ENCODE results near the gene HERPUD2. TPM values are rescaled to one million over a fixed set of nuclear protein-coding genes. Genes with fewer than 3 reads are reported as not detected.
"Not testable (repeated sequence)": the region's sequence is repeated elsewhere in the genome, so short reads cannot be mapped to it uniquely, and the experiment has no call there.

The HERPUD2 gene
- total RNA-seq, 1 donor from 2014 or later: 25.9 TPM

GRCh38 chr7:35681231-35682029 lies 13.5 kb downstream of the HERPUD2 start:
- no peak for DNase-seq (ENCODE audit: low spot score)

- no peak for DNase-seq (ENCODE audit: low spot score)
Observed at GRCh38 chr7:35680403-35681013, 14.4 kb downstream of the HERPUD2 start.

DNA sequence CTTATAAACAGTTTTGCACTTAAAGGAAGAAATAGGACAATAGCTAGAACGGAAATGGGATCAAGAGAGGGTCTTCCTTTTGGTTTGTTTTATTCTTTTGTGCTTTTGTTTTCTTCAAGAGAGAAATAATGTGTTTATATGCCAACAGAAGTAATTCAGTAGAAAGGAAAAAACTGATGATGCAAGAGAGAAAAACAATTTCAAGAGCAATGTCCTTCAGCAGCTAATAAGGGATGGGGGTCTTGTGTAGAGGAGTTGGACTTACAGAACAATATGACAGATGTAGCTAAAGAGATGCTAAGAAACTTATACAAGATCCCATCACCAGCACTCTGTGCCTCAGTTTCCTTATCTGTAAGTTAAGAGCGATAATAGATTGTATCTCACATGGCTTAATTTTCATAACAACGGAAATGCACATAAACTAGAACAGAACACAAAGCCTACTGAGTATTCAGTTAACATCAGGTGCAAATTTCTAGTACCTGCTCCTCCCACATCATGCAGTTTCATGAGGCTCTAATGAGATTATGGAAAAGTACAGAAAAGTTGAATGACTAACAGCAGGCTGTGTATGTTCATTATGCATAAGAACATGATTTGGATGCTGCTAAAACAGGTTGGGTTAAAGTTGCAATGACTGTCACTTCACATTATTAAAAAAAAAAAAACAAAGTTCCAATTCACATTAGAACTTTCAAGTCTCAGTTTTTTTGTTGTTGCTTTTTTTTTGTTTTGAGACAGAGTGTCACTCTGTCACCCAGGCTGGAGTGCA lies 17.2 kb downstream of the HERPUD2 start:
- no peak for DNase-seq (ENCODE audit: low spot score)

- no peak for DNase-seq (ENCODE audit: low spot score)
Observed at GRCh38 chr7:35676211-35676610, 18.7 kb downstream of the HERPUD2 start.

GRCh38 chr7:35670856-35671569 lies 23.9 kb downstream of the HERPUD2 start:
- no peak for DNase-seq (ENCODE audit: low spot score)

- not testable (repeated sequence) for DNase-seq (ENCODE audit: low spot score)
Observed at GRCh38 chr7:35660411-35660810, 34.5 kb downstream of the HERPUD2 start.

- no peak for DNase-seq (ENCODE audit: low spot score)
Observed at GRCh38 chr7:35658606-35659201, 36.2 kb downstream of the HERPUD2 start.

GRCh38 chr7:35657125-35657524 lies 37.8 kb downstream of the HERPUD2 start:
- no peak for DNase-seq (ENCODE audit: low spot score)

DNA sequence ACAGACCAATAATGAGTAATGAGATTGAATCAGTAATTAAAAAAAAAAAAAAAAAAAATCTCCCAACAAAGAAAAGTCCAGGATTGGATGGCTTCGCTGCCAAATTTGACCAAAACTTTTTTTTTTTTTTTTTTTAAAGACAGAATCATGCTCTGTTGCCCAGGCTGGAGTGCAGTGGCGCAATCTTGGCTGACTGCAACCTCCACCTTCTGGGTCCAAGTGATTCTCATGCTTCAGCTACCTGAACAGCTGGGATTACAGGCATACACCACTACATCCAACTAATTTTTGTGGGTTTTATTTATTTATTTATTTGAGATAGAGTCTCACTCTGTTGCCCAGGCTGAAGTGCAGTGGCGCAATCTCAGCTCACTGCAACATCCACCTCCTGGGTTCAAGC lies 40.4 kb downstream of the HERPUD2 start:
- not testable (repeated sequence) for DNase-seq (ENCODE audit: low spot score)

DNA sequence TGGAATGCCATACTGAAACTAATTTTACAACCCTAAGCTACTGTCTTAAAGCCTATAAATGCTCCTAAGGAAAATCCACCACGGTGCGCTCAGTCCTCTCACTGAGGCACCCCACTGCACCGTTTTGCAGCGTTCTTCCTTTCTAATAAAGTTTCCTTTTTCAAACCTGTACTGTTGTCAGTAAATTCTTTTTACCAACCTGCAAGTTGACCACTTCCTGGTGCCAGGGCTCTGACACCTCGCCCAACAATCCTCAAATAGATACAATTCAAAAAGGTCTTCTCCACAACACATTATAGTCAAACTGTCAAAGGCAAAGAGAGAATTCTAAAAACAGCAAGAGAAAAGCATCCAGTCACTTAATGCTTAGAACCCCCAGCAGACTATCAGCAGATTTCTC lies 42.8 kb downstream of the HERPUD2 start:
- no peak for DNase-seq (ENCODE audit: low spot score)

- no peak for DNase-seq (ENCODE audit: low spot score)
Observed at GRCh38 chr7:35650751-35651150, 44.2 kb downstream of the HERPUD2 start.

DNA sequence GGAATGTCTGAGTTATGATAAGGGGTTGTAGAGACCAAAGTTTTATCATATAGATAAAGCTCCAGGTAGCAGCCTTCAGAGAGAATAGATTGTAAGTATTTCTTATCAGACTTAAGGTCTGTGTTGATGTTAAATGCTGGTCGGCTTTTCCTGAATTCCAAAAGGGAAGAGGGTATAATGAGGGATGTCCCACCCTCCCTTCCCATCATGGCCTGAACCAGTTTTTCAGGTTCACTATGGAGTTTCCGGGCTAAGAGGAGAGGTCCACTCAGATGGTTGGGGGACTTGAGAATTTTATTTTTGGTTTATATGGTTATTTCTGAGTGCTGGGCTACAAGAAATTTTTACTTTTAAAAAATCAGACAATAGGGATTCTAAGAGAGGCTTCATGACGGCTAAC lies 45.2 kb downstream of the HERPUD2 start:
- DNase-seq (ENCODE audit: low spot score): no peak

GRCh38 chr7:35648367-35648766 lies 46.6 kb downstream of the HERPUD2 start:
- no peak for DNase-seq (ENCODE audit: low spot score)

- DNase-seq (ENCODE audit: low spot score): no peak
Observed at GRCh38 chr7:35647171-35647574, 47.8 kb downstream of the HERPUD2 start.

DNA sequence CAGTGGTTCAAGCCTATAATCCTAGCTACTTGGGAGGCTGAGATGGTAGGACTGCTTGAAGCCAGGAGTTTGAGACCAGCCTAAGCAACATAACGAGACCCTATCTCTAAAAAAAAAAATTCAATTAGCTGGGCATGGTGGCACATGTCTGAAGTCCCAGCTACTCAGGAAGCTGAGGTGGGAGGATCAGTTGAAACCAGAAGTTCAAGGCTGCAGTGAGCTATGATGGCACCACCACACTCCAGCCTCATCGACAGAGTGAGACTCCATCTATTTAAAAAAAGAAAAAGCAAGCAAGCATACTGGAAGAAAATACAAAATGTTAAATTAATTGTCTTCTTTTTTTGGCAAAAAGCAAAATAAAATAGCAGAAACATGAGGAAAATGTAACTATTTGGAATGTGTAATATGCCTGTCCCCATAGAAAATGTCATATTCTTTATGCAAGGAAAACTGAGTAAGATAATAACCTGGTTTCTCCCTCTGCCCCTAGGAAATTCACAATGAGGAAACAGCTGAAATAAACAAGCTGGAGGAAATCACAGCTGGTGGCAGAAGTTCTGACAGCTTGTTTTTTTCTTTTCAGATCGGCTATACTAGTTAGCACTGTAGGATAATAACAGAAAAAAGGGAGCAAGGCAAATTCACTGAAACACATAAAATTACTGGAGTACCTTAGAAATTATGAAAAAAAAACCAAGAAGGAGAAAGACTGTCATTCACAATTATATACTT lies 48.5 kb downstream of the HERPUD2 start:
- DNase-seq (ENCODE audit: low spot score): no peak

- no peak for DNase-seq (ENCODE audit: low spot score)
Observed at GRCh38 chr7:35645691-35646090, 49.2 kb downstream of the HERPUD2 start.

DNA sequence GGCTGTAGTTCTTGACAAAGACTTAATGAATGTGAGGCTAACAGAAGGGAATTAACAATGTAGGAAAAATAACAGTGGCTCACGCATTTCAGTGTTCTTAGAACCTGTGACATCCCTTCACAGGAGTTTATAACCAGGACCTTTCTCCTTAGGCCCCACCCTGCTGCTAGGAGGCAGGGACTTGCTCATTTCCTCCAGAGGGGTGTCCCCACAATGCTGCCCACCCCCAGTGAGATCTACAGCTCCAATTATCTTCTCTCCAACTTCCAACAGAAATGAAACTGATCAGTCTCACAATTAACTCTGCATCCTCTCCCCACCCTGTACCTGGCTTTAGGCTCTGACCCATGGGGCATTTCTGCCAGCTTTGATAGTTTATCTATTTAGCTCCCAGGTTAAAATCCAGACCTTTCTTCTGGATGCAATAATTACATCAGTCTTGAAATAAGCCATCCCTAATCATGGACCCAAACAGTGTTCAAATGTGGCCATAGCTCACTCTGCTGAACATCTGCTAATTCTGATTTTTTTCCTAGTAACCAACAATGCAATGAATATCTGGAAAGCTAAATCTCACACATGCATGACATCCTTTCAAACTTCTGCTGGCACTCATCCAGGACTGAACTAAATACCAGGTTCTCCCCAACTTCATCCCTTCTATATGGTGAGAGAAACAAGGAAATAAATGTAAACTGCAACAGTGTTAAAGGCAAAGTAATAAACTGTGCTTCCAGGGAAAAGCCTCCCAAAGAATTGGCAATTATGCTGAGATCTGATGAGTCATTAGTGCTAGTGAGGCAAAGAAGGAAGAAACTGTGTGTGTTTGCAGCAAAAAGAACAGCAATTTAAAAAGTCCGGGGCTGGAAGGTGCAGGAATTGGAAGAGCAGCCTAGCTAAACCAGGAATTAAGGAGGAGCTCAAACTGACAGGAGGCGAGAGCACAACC lies 64.6 kb downstream of the HERPUD2 start:
- no peak for DNase-seq (ENCODE audit: low spot score)

DNA sequence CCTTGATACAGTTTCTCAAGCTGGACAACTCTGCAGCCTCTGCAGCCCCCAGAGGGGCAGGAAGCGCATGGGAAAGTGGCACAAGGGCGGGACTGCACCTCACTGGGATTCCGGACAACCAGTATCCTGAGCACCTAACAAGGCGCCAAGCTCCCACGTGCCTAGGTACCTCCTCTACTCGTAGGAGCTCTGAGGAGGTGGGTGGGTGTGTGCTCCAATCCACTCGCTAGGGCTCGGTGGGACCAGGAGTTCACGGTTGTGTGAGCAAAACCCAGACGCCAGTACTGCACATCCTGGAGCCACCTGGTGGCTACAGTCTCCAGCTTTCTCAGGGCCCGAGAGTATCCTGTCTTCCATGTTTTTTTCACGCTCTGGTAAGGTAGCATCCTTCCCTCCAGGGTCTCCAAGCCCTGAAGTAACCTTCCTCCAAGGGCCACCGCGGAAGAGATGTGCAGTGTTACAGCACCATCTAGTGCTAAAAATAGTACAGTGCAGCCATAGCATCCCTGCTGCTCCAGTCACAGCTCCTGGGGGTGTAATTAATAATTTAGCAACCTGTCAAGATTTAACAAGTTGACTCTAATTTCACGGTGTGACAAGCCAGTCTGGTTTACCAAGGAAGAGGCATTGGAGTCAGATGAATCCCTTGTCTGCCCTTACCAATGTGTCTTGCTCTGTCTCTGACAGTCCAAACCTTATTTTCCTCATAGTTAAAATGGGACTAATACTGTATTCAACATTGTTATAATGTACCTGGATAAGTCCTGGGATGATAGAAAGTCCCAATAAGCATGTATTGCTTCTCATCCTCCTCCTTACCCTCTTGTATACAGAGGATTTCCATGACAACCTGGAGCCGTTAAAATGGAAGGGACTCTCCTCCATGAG lies 70.4 kb downstream of the HERPUD2 start:
- DNase-seq (ENCODE audit: low spot score): no peak
